Measurements from ENCODE around the gene SLC25A24. TPM values are rescaled to one million over a fixed set of nuclear protein-coding genes. Genes with fewer than 3 reads are reported as not detected.
"Not testable (repeated sequence)": the region's sequence is repeated elsewhere in the genome, so short reads cannot be mapped to it uniquely, and the experiment has no call there.

The SLC25A24 gene
- total RNA-seq, 1 experiment from 2014 or later, result 86.8 TPM

GRCh38 chr1:108223226-108223625 lies 23.1 kb upstream of the SLC25A24 start:
- H4K20me1 ChIP-seq (ENCODE audit: insufficient read depth, low read depth, low read length); H3K4me2 ChIP-seq (ENCODE audit: low read depth, low read length, poor library complexity, severe bottlenecking); H3K4me1 ChIP-seq (ENCODE audit: low read length); H2AFZ ChIP-seq (ENCODE audit: low read length); DNase-seq; H3K27me3 ChIP-seq (ENCODE audit: low read length); H3K4me3 ChIP-seq (ENCODE audit: low read length); H3K27ac ChIP-seq (ENCODE audit: low read length); H3K9me3 ChIP-seq (ENCODE audit: low read length); H3K79me2 ChIP-seq (ENCODE audit: low read length); H3K9ac ChIP-seq (ENCODE audit: low read length); H3K36me3 ChIP-seq (ENCODE audit: insufficient read depth, low read length); H3K9me2 ChIP-seq (replicated peaks; ENCODE audit: insufficient read depth, low read length): not testable (repeated sequence)

GRCh38 chr1:108217515-108218174 lies 17.5 kb upstream of the SLC25A24 start:
- not testable (repeated sequence) for H3K36me3 ChIP-seq (ENCODE audit: insufficient read depth, low read length); DNase-seq; H3K9me3 ChIP-seq (ENCODE audit: low read length); H4K20me1 ChIP-seq (ENCODE audit: insufficient read depth, low read depth, low read length); H3K4me1 ChIP-seq (ENCODE audit: low read length); H3K27ac ChIP-seq (ENCODE audit: low read length); H3K4me2 ChIP-seq (ENCODE audit: low read depth, low read length, poor library complexity, severe bottlenecking); H2AFZ ChIP-seq (ENCODE audit: low read length); H3K79me2 ChIP-seq (ENCODE audit: low read length); H3K27me3 ChIP-seq (ENCODE audit: low read length); H3K9ac ChIP-seq (ENCODE audit: low read length); H3K9me2 ChIP-seq (replicated peaks; ENCODE audit: insufficient read depth, low read length); H3K4me3 ChIP-seq (ENCODE audit: low read length)

GRCh38 chr1:108217007-108217406 lies 16.9 kb upstream of the SLC25A24 start:
- not testable (repeated sequence) for H2AFZ ChIP-seq (ENCODE audit: low read length); H3K9me2 ChIP-seq (replicated peaks; ENCODE audit: insufficient read depth, low read length); H3K27ac ChIP-seq (ENCODE audit: low read length); H3K4me2 ChIP-seq (ENCODE audit: low read depth, low read length, poor library complexity, severe bottlenecking); H3K79me2 ChIP-seq (ENCODE audit: low read length); H3K9ac ChIP-seq (ENCODE audit: low read length); H3K9me3 ChIP-seq (ENCODE audit: low read length); H3K36me3 ChIP-seq (ENCODE audit: insufficient read depth, low read length); H4K20me1 ChIP-seq (ENCODE audit: insufficient read depth, low read depth, low read length); H3K27me3 ChIP-seq (ENCODE audit: low read length); H3K4me3 ChIP-seq (ENCODE audit: low read length); DNase-seq; H3K4me1 ChIP-seq (ENCODE audit: low read length)

- not testable (repeated sequence) for H3K4me3 ChIP-seq (ENCODE audit: low read length); DNase-seq; H2AFZ ChIP-seq (ENCODE audit: low read length); H3K36me3 ChIP-seq (ENCODE audit: insufficient read depth, low read length); H3K4me1 ChIP-seq (ENCODE audit: low read length); H3K4me2 ChIP-seq (ENCODE audit: low read depth, low read length, poor library complexity, severe bottlenecking); H3K9me2 ChIP-seq (replicated peaks; ENCODE audit: insufficient read depth, low read length); H3K9me3 ChIP-seq (ENCODE audit: low read length); H3K79me2 ChIP-seq (ENCODE audit: low read length); H3K27ac ChIP-seq (ENCODE audit: low read length); H3K27me3 ChIP-seq (ENCODE audit: low read length); H4K20me1 ChIP-seq (ENCODE audit: insufficient read depth, low read depth, low read length); H3K9ac ChIP-seq (ENCODE audit: low read length)
These were observed 16.1 kb upstream of the SLC25A24 start for GRCh38 chr1:108216028-108216890.

GRCh38 chr1:108214641-108215465 lies 14.7 kb upstream of the SLC25A24 start:
- H2AFZ ChIP-seq (ENCODE audit: low read length); H3K27ac ChIP-seq (ENCODE audit: low read length); H3K9ac ChIP-seq (ENCODE audit: low read length); H3K4me1 ChIP-seq (ENCODE audit: low read length); H3K4me3 ChIP-seq (ENCODE audit: low read length); H3K79me2 ChIP-seq (ENCODE audit: low read length); H3K27me3 ChIP-seq (ENCODE audit: low read length); H3K9me3 ChIP-seq (ENCODE audit: low read length); H3K4me2 ChIP-seq (ENCODE audit: low read depth, low read length, poor library complexity, severe bottlenecking); H3K36me3 ChIP-seq (ENCODE audit: insufficient read depth, low read length); H3K9me2 ChIP-seq (replicated peaks; ENCODE audit: insufficient read depth, low read length); H4K20me1 ChIP-seq (ENCODE audit: insufficient read depth, low read depth, low read length): not testable (repeated sequence)
- peak; percentile 75 for DNase-seq

GRCh38 chr1:108211014-108211413 lies 10.9 kb upstream of the SLC25A24 start:
- Histone ChIP-seq H3K27me3 (ENCODE audit: low read length) (no peaks in the 10 kb centered on the region), H3K9me3 (ENCODE audit: low read length) (no peaks in the 10 kb centered on the region), H3K9me2 (replicated peaks; ENCODE audit: insufficient read depth, low read length) (no peaks in the 10 kb centered on the region), H3K27ac (ENCODE audit: low read length) (no peak overlapping the region), H3K4me2 (ENCODE audit: low read depth, low read length, poor library complexity, severe bottlenecking) (no peak overlapping the region), H3K79me2 (ENCODE audit: low read length) (no peaks in the 10 kb centered on the region), H3K9ac (ENCODE audit: low read length) (no peak overlapping the region), H3K4me3 (ENCODE audit: low read length) (no peak overlapping the region), H3K36me3 (ENCODE audit: insufficient read depth, low read length) (no peaks in the 10 kb centered on the region), H2AFZ (ENCODE audit: low read length) (no peak overlapping the region), H3K4me1 (ENCODE audit: low read length) (no peaks in the 10 kb centered on the region), H4K20me1 (ENCODE audit: insufficient read depth, low read depth, low read length) (no peaks in the 10 kb centered on the region)
- no peak for DNase-seq

GRCh38 chr1:108209456-108210108 lies 9.4 kb upstream of the SLC25A24 start:
- DNase-seq, result no peak
- Histone ChIP-seq H4K20me1 (ENCODE audit: insufficient read depth, low read depth, low read length) (no peaks in the 10 kb centered on the region), H3K9ac (ENCODE audit: low read length) (no peak overlapping the region)

More at GRCh38 chr1:108209456-108210108, 9.4 kb upstream of the SLC25A24 start:
- Histone ChIP-seq H3K9me3 (ENCODE audit: low read length) (no peaks in the 10 kb centered on the region), H2AFZ (ENCODE audit: low read length) (peak overlapping the region; percentile 32; the same call in 1 of the 2 replicates), H3K27ac (ENCODE audit: low read length) (no peak overlapping the region), H3K79me2 (ENCODE audit: low read length) (no peaks in the 10 kb centered on the region), H3K9me2 (replicated peaks; ENCODE audit: insufficient read depth, low read length) (no peaks in the 10 kb centered on the region), H3K4me3 (ENCODE audit: low read length) (no peak overlapping the region), H3K36me3 (ENCODE audit: insufficient read depth, low read length) (no peaks in the 10 kb centered on the region), H3K4me1 (ENCODE audit: low read length) (no peaks in the 10 kb centered on the region), H3K27me3 (ENCODE audit: low read length) (no peaks in the 10 kb centered on the region), H3K4me2 (ENCODE audit: low read depth, low read length, poor library complexity, severe bottlenecking) (no peak overlapping the region)
